GM23248 (cell line): ENCODE measurements around the gene TRIOBP.
"Not testable (repeated sequence)": the region's sequence is repeated elsewhere in the genome, so short reads cannot be mapped to it uniquely, and the experiment has no call there.

Source experiments
- EZH2 ChIP-seq: fragments of 200-600 bp; sonication (generic); IDR thresholded peaks from 2 replicates; pipeline ENCODE4 v1.6.1; 2018; ENCODE audit warnings: antibody characterized with exemption, mild to moderate bottlenecking; ENCODE audit not compliant: insufficient read depth, poor library complexity, severe bottlenecking
- EZH2phosphoT487 ChIP-seq: fragments of 200-600 bp; sonication (generic); IDR thresholded peaks from 2 replicates; pipeline ENCODE4 v1.6.1; 2018; ENCODE audit warnings: antibody characterized with exemption, moderate library complexity, mild to moderate bottlenecking, low read depth; ENCODE audit not compliant: insufficient read depth

DNA sequence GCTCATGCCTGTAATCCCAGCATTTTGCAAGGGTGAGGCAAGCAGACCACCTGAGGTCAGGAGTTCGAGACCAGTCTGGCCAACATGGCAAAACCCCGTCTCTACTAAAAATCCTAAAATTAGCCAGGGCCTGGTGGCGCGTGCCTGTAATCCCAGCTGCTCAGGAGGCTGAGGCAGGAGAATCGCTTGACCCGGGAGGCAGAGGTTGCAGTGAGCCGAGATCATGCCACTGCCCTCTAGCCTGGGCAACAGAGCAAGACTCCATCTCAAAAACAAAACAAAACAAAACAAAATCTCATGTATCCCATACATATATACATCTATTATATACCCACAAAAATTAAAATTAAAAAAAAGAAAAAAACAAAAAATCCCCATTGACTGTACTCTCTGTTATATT lies 100.4 kb downstream of the TRIOBP start:
- not testable (repeated sequence) for TF ChIP-seq EZH2, EZH2phosphoT487
